Astrocyte (in vitro differentiated cells and primary cell): ENCODE results near the gene ATP11C. TPM values are rescaled to one million over a fixed set of nuclear protein-coding genes. Genes with fewer than 3 reads are reported as not detected.

Experiments
- DNase-seq: peaks from one replicate; pipeline ENCODE4 v3.0.0-alpha.2; 2010; ENCODE audit warnings: low read depth
- FAIRE-seq: peaks from 2 replicates; lab custom pipeline; 2011; peaks lifted over from hg19 to GRCh38; lab: Jason Lieb, UNC
- H2AFZ ChIP-seq: 2 replicates; pipeline ENCODE4 v1.6.0; 2012; ENCODE audit warnings: low read depth, low read length, inconsistent platforms
- H3K27ac ChIP-seq: 2 replicates; pipeline ENCODE4 v1.5.1; 2011; ENCODE audit warnings: low read depth, low read length, inconsistent platforms
- H3K27me3 ChIP-seq: 2 replicates; pipeline ENCODE4 v1.6.0; 2011; ENCODE audit warnings: low read length, inconsistent platforms; ENCODE audit not compliant: insufficient read depth
- H3K36me3 ChIP-seq: 2 replicates; pipeline ENCODE4 v1.5.1; 2011; ENCODE audit warnings: low read length, inconsistent platforms; ENCODE audit not compliant: insufficient read depth
- H3K4me1 ChIP-seq: 2 replicates; pipeline ENCODE4 v1.5.1; 2011; ENCODE audit warnings: low read length, inconsistent platforms; ENCODE audit not compliant: insufficient read depth
- H3K4me2 ChIP-seq: 2 replicates; pipeline ENCODE4 v1.6.0; 2012; ENCODE audit warnings: low read length, inconsistent platforms
- H3K4me3 ChIP-seq: 2 replicates; pipeline ENCODE4 v1.5.1; 2011; ENCODE audit warnings: low read depth, mild to moderate bottlenecking, low read length, inconsistent platforms; ENCODE audit not compliant: insufficient read depth
- H3K79me2 ChIP-seq: 2 replicates; pipeline ENCODE4 v1.6.0; 2012; ENCODE audit warnings: mild to moderate bottlenecking, low read length, inconsistent platforms; ENCODE audit not compliant: insufficient read depth
- H3K9ac ChIP-seq: 2 replicates; pipeline ENCODE4 v1.6.0; 2012; ENCODE audit warnings: mild to moderate bottlenecking, low read length, inconsistent platforms
- H3K9me3 ChIP-seq: 2 replicates; pipeline ENCODE4 v1.5.1; 2012; ENCODE audit warnings: low read depth, mild to moderate bottlenecking, low read length, inconsistent platforms; ENCODE audit not compliant: insufficient read depth
- H4K20me1 ChIP-seq: 2 replicates; pipeline ENCODE4 v1.6.0; 2012; ENCODE audit warnings: low read length, inconsistent platforms; ENCODE audit not compliant: insufficient read depth
- H3K27ac Mint-ChIP-seq: one replicate; pipeline ENCODE4 v1.8.0; 2021; ENCODE audit warnings: mild to moderate bottlenecking, mixed read lengths; ENCODE audit not compliant: unreplicated experiment
- H3K27me3 Mint-ChIP-seq: one replicate; pipeline ENCODE4 v1.8.0; 2021; ENCODE audit warnings: low read depth, mixed read lengths; ENCODE audit not compliant: unreplicated experiment
- H3K36me3 Mint-ChIP-seq: one replicate; pipeline ENCODE4 v1.8.0; 2021; ENCODE audit warnings: low read depth, mixed read lengths; ENCODE audit not compliant: unreplicated experiment
- H3K4me1 Mint-ChIP-seq: one replicate; pipeline ENCODE4 v1.8.0; 2021; ENCODE audit warnings: low read depth, mixed read lengths; ENCODE audit not compliant: unreplicated experiment
- H3K4me3 Mint-ChIP-seq: one replicate; pipeline ENCODE4 v1.8.0; 2021; ENCODE audit warnings: mild to moderate bottlenecking, moderate library complexity, mixed read lengths; ENCODE audit not compliant: unreplicated experiment
- H3K9me3 Mint-ChIP-seq: one replicate; pipeline ENCODE4 v1.8.0; 2021; ENCODE audit warnings: mild to moderate bottlenecking, mixed read lengths; ENCODE audit not compliant: unreplicated experiment
- EZH2 ChIP-seq: IDR thresholded peaks from 2 replicates; pipeline ENCODE4 v1.6.1; 2012; ENCODE audit warnings: mild to moderate bottlenecking, low read length, inconsistent platforms; ENCODE audit not compliant: insufficient read depth
- total RNA-seq: library from RNA; stranded (reverse); gene quantifications from 2 replicates; pipeline ENCODE4 v1.2.1, GENCODE V29; 2021
- TF ChIP-seq, protein P1 (sequence below): IDR thresholded peaks from 2 replicates; pipeline ENCODE4 v1.5.1; 2011; ENCODE audit warnings: low read depth, mild to moderate bottlenecking, inconsistent platforms, low read length, moderate library complexity; ENCODE audit not compliant: insufficient read depth

ATP11C gene
- total RNA-seq, 1 donor from 2014 or later, result 24.6 TPM

DNA sequence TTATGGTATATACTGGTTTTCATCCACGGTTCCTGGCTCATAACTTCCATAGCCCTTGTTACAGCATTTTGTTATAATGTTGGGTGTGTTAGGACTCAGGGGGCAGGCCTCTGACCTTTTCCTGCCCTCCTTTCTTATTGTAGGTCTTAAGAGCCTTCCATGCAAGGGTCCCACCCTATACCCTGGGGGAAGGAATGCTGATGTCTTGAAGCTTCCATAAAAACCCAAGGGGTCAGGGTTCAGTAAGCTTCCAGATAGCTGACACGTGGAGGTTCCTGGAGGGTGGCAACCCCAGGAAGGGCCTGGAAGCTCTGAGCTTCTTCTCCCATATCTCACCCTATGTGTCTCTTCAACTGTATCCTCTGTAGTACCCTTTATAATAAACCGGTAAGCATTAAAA is 29.6 kb downstream of the ATP11C start:
- FAIRE-seq, result no peak
- Mint-ChIP-seq H3K27me3 (no peaks in the 10 kb centered on the region), H3K4me3 (no peak overlapping the region), H3K36me3 (no peaks in the 10 kb centered on the region), H3K4me1 (peaks cover 13% of the 10 kb centered on the region), H3K27ac (no peak overlapping the region), H3K9me3 (no peaks in the 10 kb centered on the region)
- Histone ChIP-seq H3K36me3 (no peaks in the 10 kb centered on the region), H3K9me3 (no peaks in the 10 kb centered on the region), H3K4me3 (no peak overlapping the region), H2AFZ (no peak overlapping the region), H3K79me2 (peaks cover 28% of the 10 kb centered on the region), H3K4me1 (no peaks in the 10 kb centered on the region), H3K27me3 (no peaks in the 10 kb centered on the region), H3K4me2 (no peak overlapping the region), H3K27ac (no peak overlapping the region), H3K9ac (no peak overlapping the region), H4K20me1 (peaks cover 18% of the 10 kb centered on the region)
- DNase-seq, result no peak
- no peak for TF ChIP-seq EZH2
- TF ChIP-seq, protein P1, sequence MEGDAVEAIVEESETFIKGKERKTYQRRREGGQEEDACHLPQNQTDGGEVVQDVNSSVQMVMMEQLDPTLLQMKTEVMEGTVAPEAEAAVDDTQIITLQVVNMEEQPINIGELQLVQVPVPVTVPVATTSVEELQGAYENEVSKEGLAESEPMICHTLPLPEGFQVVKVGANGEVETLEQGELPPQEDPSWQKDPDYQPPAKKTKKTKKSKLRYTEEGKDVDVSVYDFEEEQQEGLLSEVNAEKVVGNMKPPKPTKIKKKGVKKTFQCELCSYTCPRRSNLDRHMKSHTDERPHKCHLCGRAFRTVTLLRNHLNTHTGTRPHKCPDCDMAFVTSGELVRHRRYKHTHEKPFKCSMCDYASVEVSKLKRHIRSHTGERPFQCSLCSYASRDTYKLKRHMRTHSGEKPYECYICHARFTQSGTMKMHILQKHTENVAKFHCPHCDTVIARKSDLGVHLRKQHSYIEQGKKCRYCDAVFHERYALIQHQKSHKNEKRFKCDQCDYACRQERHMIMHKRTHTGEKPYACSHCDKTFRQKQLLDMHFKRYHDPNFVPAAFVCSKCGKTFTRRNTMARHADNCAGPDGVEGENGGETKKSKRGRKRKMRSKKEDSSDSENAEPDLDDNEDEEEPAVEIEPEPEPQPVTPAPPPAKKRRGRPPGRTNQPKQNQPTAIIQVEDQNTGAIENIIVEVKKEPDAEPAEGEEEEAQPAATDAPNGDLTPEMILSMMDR, result no peak

DNA sequence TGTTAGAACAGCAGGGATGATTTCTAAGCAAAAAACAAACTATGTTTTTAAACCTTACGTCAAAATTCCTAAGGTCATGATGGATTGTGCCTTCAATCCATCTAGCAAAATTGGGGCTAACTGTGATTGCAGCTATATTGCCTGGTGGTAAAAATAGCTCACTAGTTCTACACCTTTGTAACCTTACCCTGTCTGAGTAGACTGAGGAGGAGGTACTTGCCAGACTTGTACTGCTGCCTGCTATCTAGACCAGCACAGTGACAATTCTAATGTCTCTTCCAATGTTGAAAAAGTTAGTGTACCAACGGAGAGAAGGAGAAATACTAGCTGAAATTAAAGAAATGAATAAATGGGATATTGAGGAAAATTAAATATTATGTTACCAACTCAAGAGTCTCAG is 30.3 kb downstream of the ATP11C start:
- no peaks in the 10 kb centered on the region for H3K4me1 ChIP-seq
- H2AFZ ChIP-seq, result no peak overlapping the region
- no peaks in the 10 kb centered on the region for H3K36me3 Mint-ChIP-seq
- no peak for FAIRE-seq
- no peak for DNase-seq
- H3K9me3 ChIP-seq, result no peaks in the 10 kb centered on the region
- H3K4me3 ChIP-seq, result no peak overlapping the region
- no peak for TF ChIP-seq EZH2
- TF ChIP-seq, protein P1, result no peak
- H3K9me3 Mint-ChIP-seq, result no peaks in the 10 kb centered on the region
- no peak overlapping the region for H3K27ac Mint-ChIP-seq
- H3K36me3 ChIP-seq, result no peaks in the 10 kb centered on the region
- H3K27me3 ChIP-seq, result no peaks in the 10 kb centered on the region
- no peak overlapping the region for H3K4me2 ChIP-seq
- peaks cover 18% of the 10 kb centered on the region for H4K20me1 ChIP-seq
- no peak overlapping the region for H3K4me3 Mint-ChIP-seq
- H3K27me3 Mint-ChIP-seq, result no peaks in the 10 kb centered on the region
- H3K4me1 Mint-ChIP-seq, result peaks cover 12% of the 10 kb centered on the region
- no peak overlapping the region for H3K27ac ChIP-seq
- H3K9ac ChIP-seq, result no peak overlapping the region
- peaks cover 22% of the 10 kb centered on the region for H3K79me2 ChIP-seq

DNA sequence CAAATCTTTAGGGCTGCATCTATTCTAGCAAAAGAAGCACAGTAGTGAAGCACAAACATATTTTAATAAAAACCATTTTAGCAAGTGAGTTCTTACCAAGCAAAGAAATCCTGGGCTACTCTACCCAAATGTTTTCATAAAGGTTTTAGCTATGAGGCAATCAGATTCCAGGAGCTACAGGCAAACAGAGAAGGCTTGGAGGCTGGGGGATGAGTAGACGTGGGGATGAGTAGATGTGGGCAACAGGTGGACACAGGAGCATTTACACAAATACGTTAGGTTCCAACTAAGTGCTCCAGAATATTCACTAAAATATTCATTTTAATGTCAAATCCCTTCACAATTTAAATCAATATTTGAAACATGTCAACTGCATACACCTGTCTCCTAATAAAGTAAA is 34.5 kb downstream of the ATP11C start:
- Histone ChIP-seq H3K4me2 (no peak overlapping the region), H3K4me3 (no peak overlapping the region), H3K27me3 (no peaks in the 10 kb centered on the region), H3K9ac (no peak overlapping the region), H3K79me2 (peaks cover 40% of the 10 kb centered on the region), H3K9me3 (no peaks in the 10 kb centered on the region), H3K27ac (no peak overlapping the region), H3K4me1 (no peaks in the 10 kb centered on the region), H4K20me1 (peaks cover 3% of the 10 kb centered on the region), H3K36me3 (no peaks in the 10 kb centered on the region), H2AFZ (no peak overlapping the region)
- no peaks in the 10 kb centered on the region for H3K36me3 Mint-ChIP-seq
- H3K9me3 Mint-ChIP-seq, result no peaks in the 10 kb centered on the region
- DNase-seq (no peak), FAIRE-seq (no peak)
- TF ChIP-seq, protein P1, result no peak
- no peak for TF ChIP-seq EZH2
- H3K4me1 Mint-ChIP-seq, result peaks cover 3% of the 10 kb centered on the region
- no peak overlapping the region for H3K4me3 Mint-ChIP-seq
- H3K27me3 Mint-ChIP-seq, result no peaks in the 10 kb centered on the region
- H3K27ac Mint-ChIP-seq, result no peak overlapping the region
